ENCODE results near the gene TTLL11.

The TTLL11 gene

DNA sequence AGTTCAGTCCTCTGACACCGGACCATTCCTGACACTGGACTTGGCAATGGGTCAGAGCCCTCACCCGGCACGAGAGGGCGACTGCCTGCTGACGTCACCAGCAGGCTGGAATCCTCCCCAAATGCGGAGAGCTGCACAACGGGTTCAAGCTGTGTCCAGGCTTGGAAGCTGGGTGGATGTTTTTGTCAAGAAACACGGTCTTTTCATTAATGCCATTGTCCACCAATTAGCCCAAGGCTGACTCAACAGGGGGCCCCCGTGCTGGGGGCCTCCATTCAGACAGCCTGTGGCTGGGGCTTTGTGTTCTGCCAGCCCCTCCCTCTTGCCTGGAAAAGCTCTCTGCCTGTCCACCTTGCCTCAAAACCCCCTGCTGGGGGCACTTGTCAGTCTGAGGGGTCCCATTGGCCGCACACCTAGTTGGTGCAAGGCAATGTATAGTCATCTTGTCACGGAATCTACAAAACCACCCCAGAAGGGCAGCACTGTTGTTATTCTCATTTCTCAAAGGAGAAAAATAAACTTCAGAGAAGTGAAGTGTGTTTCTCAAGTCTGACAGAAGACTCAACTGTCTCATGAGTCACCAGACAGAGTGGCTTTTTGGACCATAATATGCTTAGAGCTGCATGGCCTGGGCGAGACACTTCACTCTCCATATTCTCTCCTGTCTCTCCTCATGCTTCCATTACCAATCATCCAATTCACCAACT is 41.9 kb upstream of the TTLL11 start:
- H3K27ac ChIP-seq = no peak overlapping the region
- TF ChIP-seq, protein P1, sequence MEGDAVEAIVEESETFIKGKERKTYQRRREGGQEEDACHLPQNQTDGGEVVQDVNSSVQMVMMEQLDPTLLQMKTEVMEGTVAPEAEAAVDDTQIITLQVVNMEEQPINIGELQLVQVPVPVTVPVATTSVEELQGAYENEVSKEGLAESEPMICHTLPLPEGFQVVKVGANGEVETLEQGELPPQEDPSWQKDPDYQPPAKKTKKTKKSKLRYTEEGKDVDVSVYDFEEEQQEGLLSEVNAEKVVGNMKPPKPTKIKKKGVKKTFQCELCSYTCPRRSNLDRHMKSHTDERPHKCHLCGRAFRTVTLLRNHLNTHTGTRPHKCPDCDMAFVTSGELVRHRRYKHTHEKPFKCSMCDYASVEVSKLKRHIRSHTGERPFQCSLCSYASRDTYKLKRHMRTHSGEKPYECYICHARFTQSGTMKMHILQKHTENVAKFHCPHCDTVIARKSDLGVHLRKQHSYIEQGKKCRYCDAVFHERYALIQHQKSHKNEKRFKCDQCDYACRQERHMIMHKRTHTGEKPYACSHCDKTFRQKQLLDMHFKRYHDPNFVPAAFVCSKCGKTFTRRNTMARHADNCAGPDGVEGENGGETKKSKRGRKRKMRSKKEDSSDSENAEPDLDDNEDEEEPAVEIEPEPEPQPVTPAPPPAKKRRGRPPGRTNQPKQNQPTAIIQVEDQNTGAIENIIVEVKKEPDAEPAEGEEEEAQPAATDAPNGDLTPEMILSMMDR (IDR thresholded peaks at IDR 0.05) = no peak
- TF ChIP-seq ZFX (IDR thresholded peaks at IDR 0.05; ENCODE audit: borderline replicate concordance) = no peak

DNA sequence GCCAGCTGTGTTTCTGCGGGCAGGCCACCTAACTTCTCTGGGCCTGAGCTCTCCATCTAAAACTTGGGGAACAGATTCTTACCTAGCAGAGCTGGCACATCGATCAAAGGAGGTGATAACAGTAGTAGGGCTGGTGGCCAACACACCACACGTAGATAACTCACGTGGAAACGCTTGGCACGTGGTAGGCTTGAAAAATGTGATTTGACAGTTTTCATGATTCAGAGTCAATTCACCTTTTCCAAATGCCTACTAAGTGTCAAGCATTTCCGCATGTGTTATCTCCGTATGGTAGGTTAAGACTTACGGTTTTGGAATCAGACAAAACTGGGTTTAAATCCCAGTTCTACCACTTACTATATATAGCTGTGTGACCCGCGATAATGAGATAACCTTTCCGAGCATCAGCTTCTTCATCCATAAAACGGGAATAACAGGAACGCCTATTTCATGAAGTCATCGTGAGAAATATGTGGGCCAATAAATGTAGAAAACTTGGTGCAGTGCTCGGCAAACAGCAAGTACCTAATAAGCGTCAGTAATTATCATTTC is 41.0 kb upstream of the TTLL11 start:
- H3K27ac ChIP-seq = no peak overlapping the region
- no peak for TF ChIP-seq ZFX (IDR thresholded peaks at IDR 0.05; ENCODE audit: borderline replicate concordance)
- TF ChIP-seq, protein P1 (IDR thresholded peaks at IDR 0.05) = no peak

DNA sequence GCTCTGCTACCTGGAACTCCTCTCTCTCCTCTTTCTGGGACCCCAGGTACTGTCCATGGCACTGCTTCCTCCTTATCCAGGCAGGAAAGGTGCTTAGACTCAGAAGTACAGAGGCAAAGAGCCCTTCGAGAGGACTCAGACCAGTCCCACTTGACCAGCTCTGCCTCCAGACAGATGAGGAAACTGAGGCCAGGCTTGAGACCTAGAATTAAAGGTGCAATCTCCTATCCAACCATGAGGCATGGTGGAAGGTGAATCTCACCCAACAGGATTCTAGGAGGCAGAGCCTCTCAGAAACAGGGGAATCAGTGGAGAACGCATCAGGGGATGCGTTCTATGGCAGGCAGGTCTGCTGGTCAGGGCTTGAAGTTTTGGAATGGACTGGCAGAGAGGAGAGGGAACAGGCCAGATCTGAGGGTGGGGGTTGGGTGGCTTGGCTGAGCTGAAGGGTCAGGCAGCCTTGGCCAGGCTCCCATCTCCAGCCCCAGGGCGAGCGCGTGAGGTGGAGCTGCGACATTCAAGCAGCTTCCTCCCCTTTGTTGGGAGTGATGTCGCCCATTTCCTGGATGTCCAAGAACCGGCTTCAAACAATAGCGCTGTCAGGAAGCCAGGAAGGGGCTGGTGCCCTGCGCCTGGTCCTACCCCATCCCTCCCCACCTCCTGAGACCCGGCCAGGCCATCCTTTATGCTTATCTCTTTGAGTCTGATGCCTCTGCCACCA is 40.3 kb upstream of the TTLL11 start:
- H3K27ac ChIP-seq = no peak overlapping the region
- TF ChIP-seq ZFX (IDR thresholded peaks at IDR 0.05; ENCODE audit: borderline replicate concordance) = no peak
- TF ChIP-seq, protein P1 (IDR thresholded peaks at IDR 0.05) = no peak

DNA sequence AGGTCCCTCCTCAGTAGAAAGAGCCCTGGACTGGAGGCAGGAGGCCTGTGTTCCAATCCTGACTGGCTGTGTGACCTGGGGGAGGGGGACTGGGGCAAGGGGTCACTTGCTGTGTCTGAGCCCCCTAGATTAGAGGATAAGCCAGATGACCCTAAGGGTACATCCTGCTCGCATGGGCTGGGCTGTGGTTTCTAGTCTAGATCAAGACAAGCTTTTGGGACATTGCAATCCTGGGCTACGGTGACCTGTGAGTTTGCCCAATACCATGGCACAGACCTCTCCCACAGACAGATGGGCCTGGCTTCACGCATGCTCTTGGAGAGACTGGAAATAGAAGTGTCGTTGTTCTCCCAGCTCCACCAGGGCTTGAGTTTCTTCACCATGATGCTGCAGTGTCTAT is 39.4 kb upstream of the TTLL11 start:
- H3K27ac ChIP-seq = no peak overlapping the region
- TF ChIP-seq, protein P1 (IDR thresholded peaks at IDR 0.05) = no peak
- no peak for TF ChIP-seq ZFX (IDR thresholded peaks at IDR 0.05; ENCODE audit: borderline replicate concordance)

DNA sequence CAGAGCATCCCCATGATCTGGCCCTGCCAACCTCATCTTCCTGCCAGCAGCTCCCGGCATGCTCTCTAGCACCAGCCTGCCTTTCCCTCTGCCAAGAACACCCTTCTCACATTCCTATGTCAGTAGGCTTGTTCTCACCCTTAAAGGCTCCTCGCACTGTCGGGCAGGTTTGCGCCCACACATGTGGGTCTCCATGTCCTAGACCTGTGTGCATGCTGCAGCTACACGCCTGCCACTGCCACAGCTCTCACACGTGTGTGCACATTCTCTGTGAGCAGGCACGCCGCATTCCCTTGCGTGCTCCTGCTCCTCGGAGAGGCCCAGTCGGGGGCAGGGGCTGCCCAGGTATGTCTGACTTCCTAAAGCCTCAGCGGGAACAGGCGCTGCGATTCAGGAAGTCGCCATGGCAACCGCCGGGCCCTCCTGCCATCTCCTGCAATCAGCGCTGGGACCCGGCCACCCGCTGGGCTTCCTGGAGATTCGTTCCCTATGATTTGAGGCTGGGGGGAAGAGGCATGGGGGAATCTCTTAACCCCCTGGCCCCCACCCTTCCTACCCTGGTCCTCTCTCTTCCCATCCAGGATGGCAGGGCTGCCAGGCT is 38.4 kb upstream of the TTLL11 start:
- TF ChIP-seq, protein P1 (IDR thresholded peaks at IDR 0.05) = no peak
- no peak for TF ChIP-seq ZFX (IDR thresholded peaks at IDR 0.05; ENCODE audit: borderline replicate concordance)
- no peak overlapping the region for H3K27ac ChIP-seq

DNA sequence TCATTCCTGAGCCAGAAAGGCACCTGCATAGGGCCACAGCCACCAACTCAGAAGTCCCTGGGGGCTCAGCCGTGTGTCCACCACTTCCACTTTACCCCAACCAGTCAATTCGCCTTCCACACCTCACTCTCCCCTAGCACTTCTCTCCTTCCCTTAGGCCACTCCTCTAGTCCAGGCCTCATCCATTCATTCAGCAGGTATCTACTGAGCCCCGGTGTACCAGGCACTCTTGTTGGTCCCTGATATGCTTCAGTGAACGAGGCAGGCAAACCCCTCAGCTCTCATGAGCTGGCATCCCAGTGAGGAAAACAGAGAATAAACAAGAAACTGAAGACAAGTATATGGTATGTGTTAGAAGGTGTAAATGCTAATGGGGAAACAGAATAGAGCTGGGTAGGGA is 37.7 kb upstream of the TTLL11 start:
- TF ChIP-seq, protein P1 (IDR thresholded peaks at IDR 0.05) = no peak
- no peak for TF ChIP-seq ZFX (IDR thresholded peaks at IDR 0.05; ENCODE audit: borderline replicate concordance)
- no peak overlapping the region for H3K27ac ChIP-seq

All from 22Rv1 (cell line).